SK-N-MC (cell line): ENCODE measurements around the gene FBXO21.

Source experiments
- EZH2 ChIP-seq: fragments of 200-600 bp; sonication (generic); IDR thresholded peaks from one replicate; pipeline ENCODE4 v1.6.1; 2017; ENCODE audit warnings: antibody characterized with exemption
- FOXP2 ChIP-seq: optimal IDR thresholded peaks from 2 replicates; pipeline ENCODE3; 2011; ENCODE audit warnings: mild to moderate bottlenecking, moderate library complexity; ENCODE audit not compliant: insufficient read depth; ENCODE audit errors: extremely low read length, control extremely low read depth
- POLR2AphosphoS5 ChIP-seq: IDR thresholded peaks from 2 replicates; pipeline ENCODE4 v1.6.1; 2012; ENCODE audit warnings: mild to moderate bottlenecking, low read depth, low read length, borderline replicate concordance

DNA sequence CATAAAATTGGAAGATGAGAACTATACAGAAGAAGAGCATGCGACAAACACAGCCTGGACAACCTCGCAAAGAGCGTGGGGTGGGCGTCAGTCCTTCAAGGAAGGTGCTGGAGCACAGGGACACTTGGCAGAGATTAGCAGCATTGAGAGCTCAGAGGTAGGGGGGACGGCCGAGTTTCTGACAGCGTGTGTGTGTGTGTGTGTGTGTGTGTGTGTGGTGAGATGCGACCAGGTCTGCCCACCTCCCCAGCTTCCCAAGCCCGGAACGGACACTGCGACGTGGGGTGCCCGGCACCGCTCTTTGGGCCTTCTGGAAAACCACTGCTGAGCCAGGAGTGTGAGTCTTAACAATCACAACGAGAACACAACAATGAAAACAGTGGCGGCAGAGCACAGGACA, 17.9 kb upstream of the FBXO21 start:
- TF ChIP-seq EZH2 (no peak), POLR2AphosphoS5 (no peak), FOXP2 (no peak)
